GM23338 (cell line): ENCODE data around the gene SLC17A5. TPM values are rescaled to one million over a fixed set of nuclear protein-coding genes. Genes with fewer than 3 reads are reported as not detected.

ENCODE experiments used
- EZH2phosphoT487 ChIP-seq: fragments of 200-600 bp; sonication (generic); IDR thresholded peaks from one replicate; pipeline ENCODE4 v1.8.1; 2018; ENCODE audit warnings: antibody characterized with exemption; ENCODE audit not compliant: unreplicated experiment
- ZNF462 ChIP-seq: fragments of 250-450 bp; sonication (Bioruptor Pico); IDR thresholded peaks from 2 replicates; pipeline ENCODE4 v1.5.0; 2020; ENCODE audit warnings: mild to moderate bottlenecking, moderate library complexity
- polyA plus RNA-seq: library from polyadenylated mRNA; unstranded; fragments of >200 nt; fragmentation: Nextera tagmentation; extraction: Ambion mirVana; gene quantifications from 2 replicates; pipeline ENCODE4 v1.2.1, GENCODE V29; 2016
- small RNA-seq: library from RNA; depleted of rRNA; stranded (forward); fragments of <200 nt; gene quantifications from one replicate; pipeline ENCODE3, GENCODE V24; 2014; ENCODE audit warnings: low replicate concordance
- total RNA-seq: library from RNA; depleted of rRNA; stranded (reverse); fragments of >200 nt; shearing (Covaris generic); gene quantifications from 2 replicates; pipeline ENCODE4 v1.2.3, GENCODE V29; 2014; rRNA removed
- TF ChIP-seq, protein P1 (sequence below): IDR thresholded peaks from one replicate; pipeline ENCODE4 v1.6.1; 2018; ENCODE audit warnings: antibody characterized with exemption; ENCODE audit not compliant: unreplicated experiment

Gene SLC17A5
- total and polyA plus RNA-seq, 2 experiments from 2014 or later, result 9.2 to 17.7 TPM

DNA sequence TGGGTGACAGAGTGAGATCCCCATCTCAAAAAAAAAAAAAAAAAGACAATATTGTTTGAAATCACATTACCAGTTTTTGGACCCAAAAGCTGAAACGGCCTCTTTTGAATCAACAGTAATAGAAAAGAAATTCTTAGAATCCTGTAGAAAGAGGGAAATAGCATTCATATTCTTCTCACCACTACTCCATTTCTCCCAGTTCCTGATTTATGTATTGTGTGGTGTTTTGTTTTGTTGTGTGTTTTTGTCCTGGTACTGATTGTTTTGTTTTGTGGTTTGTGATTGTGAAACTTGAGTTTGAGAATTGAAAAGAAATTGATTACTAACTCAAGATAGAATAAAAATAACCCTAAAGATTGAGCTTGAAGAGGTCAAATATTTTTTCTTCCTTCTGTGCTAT is 106.8 kb downstream of the SLC17A5 start (continued):
- TF ChIP-seq ZNF462 (CRISPR knock-in tag) (no peak), EZH2phosphoT487 (no peak)
- TF ChIP-seq, protein P1, sequence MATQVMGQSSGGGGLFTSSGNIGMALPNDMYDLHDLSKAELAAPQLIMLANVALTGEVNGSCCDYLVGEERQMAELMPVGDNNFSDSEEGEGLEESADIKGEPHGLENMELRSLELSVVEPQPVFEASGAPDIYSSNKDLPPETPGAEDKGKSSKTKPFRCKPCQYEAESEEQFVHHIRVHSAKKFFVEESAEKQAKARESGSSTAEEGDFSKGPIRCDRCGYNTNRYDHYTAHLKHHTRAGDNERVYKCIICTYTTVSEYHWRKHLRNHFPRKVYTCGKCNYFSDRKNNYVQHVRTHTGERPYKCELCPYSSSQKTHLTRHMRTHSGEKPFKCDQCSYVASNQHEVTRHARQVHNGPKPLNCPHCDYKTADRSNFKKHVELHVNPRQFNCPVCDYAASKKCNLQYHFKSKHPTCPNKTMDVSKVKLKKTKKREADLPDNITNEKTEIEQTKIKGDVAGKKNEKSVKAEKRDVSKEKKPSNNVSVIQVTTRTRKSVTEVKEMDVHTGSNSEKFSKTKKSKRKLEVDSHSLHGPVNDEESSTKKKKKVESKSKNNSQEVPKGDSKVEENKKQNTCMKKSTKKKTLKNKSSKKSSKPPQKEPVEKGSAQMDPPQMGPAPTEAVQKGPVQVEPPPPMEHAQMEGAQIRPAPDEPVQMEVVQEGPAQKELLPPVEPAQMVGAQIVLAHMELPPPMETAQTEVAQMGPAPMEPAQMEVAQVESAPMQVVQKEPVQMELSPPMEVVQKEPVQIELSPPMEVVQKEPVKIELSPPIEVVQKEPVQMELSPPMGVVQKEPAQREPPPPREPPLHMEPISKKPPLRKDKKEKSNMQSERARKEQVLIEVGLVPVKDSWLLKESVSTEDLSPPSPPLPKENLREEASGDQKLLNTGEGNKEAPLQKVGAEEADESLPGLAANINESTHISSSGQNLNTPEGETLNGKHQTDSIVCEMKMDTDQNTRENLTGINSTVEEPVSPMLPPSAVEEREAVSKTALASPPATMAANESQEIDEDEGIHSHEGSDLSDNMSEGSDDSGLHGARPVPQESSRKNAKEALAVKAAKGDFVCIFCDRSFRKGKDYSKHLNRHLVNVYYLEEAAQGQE, result no peak

Small RNA genes within 50 kb of the gene (small RNA-seq; reads per million reads assigned to genes)
- gene RPS27P15, result not detected

Other genes starting within 250 kb of the SLC17A5 start
- 12.7 and 14.8 TPM in 2 replicates for gene CGAS, start 201.7 kb downstream of the SLC17A5 start, total RNA-seq
- 8.3 and 8.9 TPM in 2 replicates for gene CGAS, start 201.7 kb downstream of the SLC17A5 start, polyA plus RNA-seq
- 36.7 and 37.1 TPM in 2 replicates for gene MTO1, start 192.3 kb downstream of the SLC17A5 start, total RNA-seq
- 18.3 and 27.7 TPM in 2 replicates for gene MTO1, start 192.3 kb downstream of the SLC17A5 start, polyA plus RNA-seq
- gene EEF1A1, start 133.0 kb downstream of the SLC17A5 start, total RNA-seq, result 12,342 and 13,362 TPM in 2 replicates
- 7,677 and 8,712 TPM in 2 replicates for gene EEF1A1, start 133.0 kb downstream of the SLC17A5 start, polyA plus RNA-seq
- gene CD109, start 42.2 kb upstream of the SLC17A5 start, total RNA-seq, result 5.3 and 6.0 TPM in 2 replicates
- 0.92 and 1.1 TPM in 2 replicates for gene CD109, start 42.2 kb upstream of the SLC17A5 start, polyA plus RNA-seq